RPMI7951 (cell line): ENCODE measurements around the gene PTPRN2. TPM values are rescaled to one million over a fixed set of nuclear protein-coding genes. Genes with fewer than 3 reads are reported as not detected.
A peak's percentile ranks its signal among the peaks of the same experiment; 100 is the strongest.

Experiments used
- DNase-seq: peaks from one replicate; pipeline ENCODE4 v3.0.0-alpha.2; 2012; ENCODE audit warnings: low read depth
- total RNA-seq: library from RNA; depleted of rRNA; stranded (reverse); fragments of >200 nt; shearing (Covaris generic); gene quantifications from 2 replicates; pipeline ENCODE4 v1.2.3, GENCODE V29; 2014

Gene PTPRN2
- total RNA-seq, 1 experiment from 2014 or later, result 9.0 TPM

GRCh38 chr7:157758468-157759245 lies 829.0 kb downstream of the PTPRN2 start:
- DNase-seq, result no peak

GRCh38 chr7:157757776-157758467 lies 829.7 kb downstream of the PTPRN2 start:
- DNase-seq, result no peak

DNA sequence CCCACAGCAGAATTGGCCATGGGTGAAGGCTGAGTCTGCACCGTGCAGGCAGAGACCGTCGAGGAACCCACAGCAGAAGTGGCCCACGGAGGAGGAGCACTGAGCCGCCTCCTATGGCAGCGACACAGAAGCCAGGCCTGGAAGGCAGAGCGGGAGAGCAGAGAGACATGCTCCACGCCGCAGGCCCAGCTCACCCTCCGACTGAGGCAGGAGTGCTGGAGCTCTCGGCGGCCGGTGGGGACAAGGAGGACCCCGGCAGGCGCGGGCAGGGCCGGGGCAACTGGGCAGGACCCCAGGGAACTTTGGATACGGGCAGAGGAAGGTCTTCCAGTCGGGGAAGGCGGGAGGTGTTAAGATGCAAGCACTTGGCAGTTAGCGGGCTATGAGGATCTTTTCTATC lies 830.4 kb downstream of the PTPRN2 start:
- no peak for DNase-seq

DNA sequence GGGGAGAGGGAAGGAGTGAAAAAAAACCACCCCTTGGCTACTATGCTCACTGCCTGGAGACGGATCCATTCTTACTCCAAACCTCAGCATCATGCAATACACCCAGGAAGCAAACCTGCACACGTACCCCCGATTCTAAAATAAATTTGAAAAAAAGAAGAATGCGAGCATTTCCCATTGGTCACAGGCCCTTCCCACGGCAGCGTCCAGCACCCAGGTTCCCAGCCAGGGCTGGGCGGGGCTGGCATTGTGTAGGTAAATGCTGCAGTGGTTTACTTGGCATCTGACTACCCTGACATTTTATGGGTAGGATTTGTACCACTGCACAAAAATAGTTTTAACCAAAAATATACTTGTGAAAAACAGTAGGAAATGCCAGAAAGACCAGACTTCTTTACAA lies 831.9 kb downstream of the PTPRN2 start:
- no peak for DNase-seq

DNA sequence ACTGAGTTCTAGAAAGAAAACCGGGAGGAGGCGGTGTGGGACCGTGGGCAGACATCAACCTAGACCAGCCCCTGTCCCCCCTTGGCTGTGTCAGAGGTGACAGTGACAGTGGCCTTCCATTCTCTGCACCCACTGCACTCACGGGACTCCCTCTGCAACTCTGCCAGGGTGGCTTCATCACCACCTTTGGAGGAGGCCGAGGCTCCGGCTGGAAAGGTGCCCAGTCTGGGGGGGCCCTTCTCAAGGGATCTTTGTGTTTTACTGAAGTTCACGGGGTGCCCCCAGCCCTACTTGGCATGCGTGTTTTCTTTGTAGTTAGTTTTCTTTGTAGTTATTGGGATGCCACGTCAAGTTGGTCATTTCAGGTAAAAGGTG lies 833.2 kb downstream of the PTPRN2 start:
- DNase-seq, result no peak

- no peak for DNase-seq
Measured at GRCh38 chr7:157753713-157754415, 833.8 kb downstream of the PTPRN2 start.

DNA sequence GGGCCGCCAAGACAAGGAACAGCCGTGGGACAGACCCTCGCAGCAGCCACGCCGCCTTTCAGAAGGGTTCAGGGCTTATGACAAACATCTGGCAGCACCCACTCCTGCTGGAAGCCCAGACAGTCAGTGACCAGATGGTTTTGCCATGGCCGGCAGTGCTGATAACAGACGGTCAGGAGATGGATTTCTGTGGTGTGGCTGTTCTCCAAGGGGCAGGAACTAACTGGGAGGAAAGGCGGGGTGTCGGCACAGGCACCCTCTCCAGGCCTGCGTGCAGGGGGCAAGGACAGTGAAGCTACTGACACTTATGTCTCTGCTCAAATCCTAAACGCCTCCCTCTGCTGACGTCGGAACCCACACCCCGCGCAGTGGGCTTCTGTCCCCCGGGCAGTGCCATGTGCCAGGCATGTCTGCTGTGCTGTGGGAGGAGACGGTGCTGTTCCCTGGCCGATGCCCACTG lies 834.8 kb downstream of the PTPRN2 start:
- DNase-seq, result peak; percentile 64

- no peak for DNase-seq
Measured at GRCh38 chr7:157751951-157752673, 835.5 kb downstream of the PTPRN2 start.

DNA sequence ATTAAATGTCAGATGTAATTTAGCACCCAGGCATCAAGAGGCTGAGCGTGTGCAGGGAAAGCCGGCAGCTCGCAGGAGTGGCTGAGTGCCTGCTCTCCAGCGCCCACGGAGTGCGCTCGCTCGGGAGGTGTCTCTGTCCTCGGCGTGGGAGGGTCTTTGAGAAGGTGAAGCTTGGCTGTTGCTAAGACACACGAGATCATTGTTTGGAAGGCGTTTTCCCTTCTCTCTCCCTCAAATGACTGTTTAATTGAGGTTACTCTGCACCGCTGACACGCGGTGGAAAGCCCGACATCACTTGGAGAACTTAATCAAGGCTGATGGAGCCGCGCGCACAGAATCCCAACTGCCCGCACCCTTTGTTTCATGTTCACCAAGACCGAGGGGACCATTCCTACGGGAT lies 836.2 kb downstream of the PTPRN2 start:
- no peak for DNase-seq

GRCh38 chr7:157750291-157750690 lies 837.3 kb downstream of the PTPRN2 start:
- DNase-seq, result no peak

DNA sequence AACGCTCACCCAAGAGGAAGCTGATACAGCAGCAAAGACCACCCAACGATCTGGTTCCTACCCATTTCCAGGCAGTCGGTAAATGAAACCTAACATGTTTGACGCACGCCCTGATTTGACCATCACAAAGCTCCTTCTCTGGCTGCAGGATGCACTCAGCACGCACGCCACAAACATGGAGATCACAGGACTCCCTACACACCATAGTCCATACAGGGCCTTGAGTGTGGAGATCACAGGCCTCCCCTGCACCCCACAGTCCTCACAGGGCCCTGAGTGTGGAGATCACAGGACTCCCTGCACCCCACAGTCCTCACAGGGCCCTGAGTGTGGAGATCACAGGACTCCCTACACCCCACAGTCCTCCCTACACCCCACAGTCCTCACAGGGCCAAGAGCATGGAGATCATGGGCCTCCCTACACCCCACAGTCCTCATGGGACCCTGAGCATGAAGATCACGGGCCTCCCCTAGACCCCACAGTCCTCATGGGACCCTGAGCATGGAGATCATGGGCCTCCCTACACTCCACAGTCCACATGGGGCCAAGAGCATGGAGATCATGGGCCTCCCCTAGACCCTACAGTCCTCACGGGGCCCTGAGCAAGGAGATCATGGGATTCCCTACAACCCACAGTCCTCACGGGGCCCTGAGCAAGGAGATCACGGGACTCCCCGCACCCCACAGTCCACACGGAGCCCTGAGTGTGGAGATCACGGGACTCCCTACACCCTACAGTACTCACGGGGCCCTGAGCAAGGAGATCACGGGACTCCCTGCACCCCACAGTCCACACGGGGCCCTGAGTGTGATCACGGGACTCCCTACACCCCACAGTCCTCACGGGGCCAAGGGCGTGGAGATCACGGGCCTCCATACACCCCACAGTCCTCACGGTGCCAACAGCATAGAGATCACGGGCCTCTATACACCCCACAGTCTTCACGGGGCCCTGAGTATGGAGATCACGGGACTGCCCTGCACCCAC lies 841.6 kb downstream of the PTPRN2 start:
- no peak for DNase-seq

- no peak for DNase-seq
Measured at GRCh38 chr7:157744786-157745601, 842.6 kb downstream of the PTPRN2 start.

DNA sequence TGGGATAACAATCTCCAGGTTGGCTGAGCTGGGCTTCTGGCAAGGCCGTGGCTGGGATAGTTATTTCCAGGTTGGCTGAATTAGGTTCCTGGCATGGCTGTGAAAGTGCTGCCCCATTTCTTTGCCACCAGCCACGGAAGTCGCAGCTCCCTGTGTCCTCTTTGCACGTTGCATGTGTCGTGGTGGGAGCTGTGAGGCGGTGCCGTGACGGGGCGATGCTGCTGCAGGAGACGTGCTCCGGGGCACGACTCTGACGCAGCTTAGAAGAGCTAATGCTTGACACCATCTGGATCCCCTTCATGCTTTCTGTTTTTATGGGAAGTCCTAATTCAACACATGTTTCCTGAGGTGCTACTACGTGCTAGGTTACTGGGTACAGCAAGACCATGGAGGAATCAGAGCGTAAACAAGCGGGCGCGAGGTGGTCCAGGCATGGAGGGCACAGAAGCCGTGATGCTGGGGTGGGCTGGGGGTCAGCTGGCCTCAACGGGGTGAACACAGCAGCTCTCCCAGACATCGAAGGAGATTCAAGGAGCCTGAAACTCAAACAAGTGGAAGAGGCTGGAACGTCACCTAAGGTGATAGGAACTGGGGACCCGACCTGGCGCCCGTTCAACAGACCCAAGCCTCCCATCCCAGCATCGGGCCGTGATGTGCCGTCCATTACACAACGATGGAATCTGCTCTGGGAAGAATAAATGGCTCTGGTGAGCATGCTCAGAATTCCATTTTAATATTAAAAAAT lies 843.7 kb downstream of the PTPRN2 start:
- DNase-seq, result no peak

GRCh38 chr7:157740251-157740798 lies 847.3 kb downstream of the PTPRN2 start:
- no peak for DNase-seq

DNA sequence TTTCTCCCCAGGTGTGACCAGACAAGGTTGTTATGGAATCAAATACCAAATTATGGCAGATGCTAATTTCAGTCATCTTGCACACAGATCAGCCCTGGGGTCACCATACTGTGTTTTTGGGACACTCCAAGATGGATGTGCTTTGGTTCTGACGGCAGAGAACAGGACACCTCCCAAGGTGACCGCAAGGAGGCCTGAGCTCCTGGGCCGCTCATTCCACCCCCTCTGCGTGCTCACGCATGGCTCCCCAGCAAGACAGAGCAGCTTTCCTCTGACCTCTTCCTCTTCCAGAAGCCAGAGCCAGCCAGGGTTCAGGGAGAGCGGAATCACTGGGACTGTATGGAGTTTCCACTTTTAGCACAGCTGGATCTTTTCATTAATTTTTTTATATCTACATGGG lies 848.0 kb downstream of the PTPRN2 start:
- no peak for DNase-seq

DNA sequence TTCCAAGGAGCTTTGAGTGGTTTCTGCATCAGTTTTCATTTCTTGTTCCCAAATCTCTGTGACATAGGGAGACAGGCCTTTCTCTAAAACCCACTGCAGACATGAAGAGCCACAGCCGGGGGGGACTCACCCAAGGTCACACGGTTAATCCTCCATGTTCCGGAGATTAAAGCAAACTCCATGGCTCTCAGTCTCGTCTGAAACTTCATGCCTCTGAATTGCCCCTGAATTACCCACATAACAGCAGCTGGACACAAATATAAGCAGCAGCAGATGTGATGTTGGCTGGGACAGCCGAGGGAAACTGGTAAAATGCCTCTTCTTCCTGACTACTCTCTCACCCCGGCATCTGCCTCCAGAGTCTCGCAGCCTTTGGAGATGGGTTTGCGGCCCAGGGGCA lies 848.6 kb downstream of the PTPRN2 start:
- DNase-seq, result no peak

- no peak for DNase-seq
Measured at GRCh38 chr7:157738066-157738460, 849.6 kb downstream of the PTPRN2 start.

DNA sequence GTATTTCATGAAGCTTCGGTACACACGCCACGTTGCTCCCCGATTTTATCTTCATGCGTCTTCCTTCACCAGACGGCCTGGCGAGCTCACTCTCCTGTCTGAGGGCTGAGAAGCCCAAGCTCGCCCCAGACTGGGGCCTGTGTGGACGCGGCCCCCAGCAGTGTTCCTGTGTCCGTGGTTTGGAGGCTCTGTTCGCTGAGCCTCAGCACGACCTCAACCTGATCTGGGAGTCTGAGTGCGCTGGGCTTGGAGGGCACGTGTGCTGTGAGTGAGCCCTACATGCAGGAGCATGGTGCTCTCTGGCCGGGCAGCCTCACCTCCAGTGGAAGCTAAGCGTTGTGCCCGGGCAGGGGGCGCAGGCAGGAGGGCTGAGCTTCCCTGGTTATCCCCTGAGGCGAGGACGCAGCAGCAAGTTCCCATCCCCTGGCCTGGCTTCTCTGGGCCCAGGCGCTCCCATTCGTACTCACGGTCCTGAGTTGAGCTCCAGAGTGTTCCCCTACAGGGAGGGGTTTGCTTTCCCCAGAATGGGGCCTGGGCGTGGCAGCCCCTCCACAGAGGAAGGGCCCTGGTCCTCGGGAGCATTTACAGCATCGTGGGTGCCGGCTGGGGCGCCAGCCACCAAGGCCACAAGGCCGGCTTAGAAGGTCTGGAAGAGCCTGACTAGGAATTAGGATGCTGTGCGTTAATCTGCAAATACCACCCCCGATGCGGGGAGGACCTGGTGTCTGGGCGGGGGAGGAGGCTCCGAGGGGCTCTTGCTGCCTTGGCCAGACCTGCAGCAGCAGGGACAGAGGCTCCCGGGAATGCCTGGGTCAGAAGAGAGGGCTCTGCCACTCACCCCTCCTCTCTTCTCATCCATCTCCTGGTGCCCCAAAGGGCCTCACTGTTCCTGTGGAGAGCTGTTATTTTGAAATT lies 850.2 kb downstream of the PTPRN2 start:
- DNase-seq, result no peak
